Measurements from ENCODE around the gene C22orf15. TPM values are rescaled to one million over a fixed set of nuclear protein-coding genes. Genes with fewer than 3 reads are reported as not detected.

Gene C22orf15
- total RNA-seq, 1 experiment from 2014 or later: not detected

GRCh38 chr22:23800297-23801237 lies 37.8 kb downstream of the C22orf15 start:
- no peak for DNase-seq
- H3K9me3 ChIP-seq (replicated peaks): no peaks in the 10 kb centered on the region
- H3K4me1 ChIP-seq: peaks cover 9% of the 10 kb centered on the region; the same call in 1 of the 2 replicates
- no peaks in the 10 kb centered on the region for H3K27me3 ChIP-seq
- no peak overlapping the region for H3K4me3 ChIP-seq
- no peak overlapping the region for H3K27ac ChIP-seq
- peaks cover 72% of the 10 kb centered on the region for H3K36me3 ChIP-seq

GRCh38 chr22:23801238-23801821 lies 38.5 kb downstream of the C22orf15 start:
- H3K4me3 ChIP-seq: no peak overlapping the region
- DNase-seq: no peak
- H3K36me3 ChIP-seq: peaks cover 76% of the 10 kb centered on the region
- H3K27ac ChIP-seq: no peak overlapping the region
- peaks cover 4% of the 10 kb centered on the region; the same call in 1 of the 2 replicates for H3K4me1 ChIP-seq
- H3K27me3 ChIP-seq: no peaks in the 10 kb centered on the region
- H3K9me3 ChIP-seq (replicated peaks): no peaks in the 10 kb centered on the region

- no peaks in the 10 kb centered on the region for H3K9me3 ChIP-seq (replicated peaks)
- H3K4me3 ChIP-seq: no peak overlapping the region
- H3K27me3 ChIP-seq: no peaks in the 10 kb centered on the region
- peaks cover 77% of the 10 kb centered on the region for H3K36me3 ChIP-seq
- H3K4me1 ChIP-seq: no peaks in the 10 kb centered on the region
- DNase-seq: no peak
- no peak overlapping the region for H3K27ac ChIP-seq
Measured at GRCh38 chr22:23801886-23802377, 39.1 kb downstream of the C22orf15 start.

GRCh38 chr22:23803001-23803819 lies 40.4 kb downstream of the C22orf15 start:
- Histone ChIP-seq H3K4me1 (no peaks in the 10 kb centered on the region), H3K27me3 (no peaks in the 10 kb centered on the region), H3K27ac (no peak overlapping the region), H3K4me3 (no peak overlapping the region), H3K36me3 (peaks cover 76% of the 10 kb centered on the region), H3K9me3 (replicated peaks) (no peaks in the 10 kb centered on the region)
- DNase-seq: no peak

- Histone ChIP-seq H3K27me3 (no peaks in the 10 kb centered on the region), H3K4me3 (no peak overlapping the region), H3K4me1 (no peaks in the 10 kb centered on the region), H3K27ac (no peak overlapping the region), H3K36me3 (peaks cover 70% of the 10 kb centered on the region), H3K9me3 (replicated peaks) (no peaks in the 10 kb centered on the region)
- no peak for DNase-seq
Measured at GRCh38 chr22:23804781-23805291, 42.0 kb downstream of the C22orf15 start.

- H3K36me3 ChIP-seq: peaks cover 63% of the 10 kb centered on the region
Measured at GRCh38 chr22:23806837-23807236, 44.0 kb downstream of the C22orf15 start.

GRCh38 chr22:23812378-23812777 lies 49.6 kb downstream of the C22orf15 start:
- no peak overlapping the region for H3K4me3 ChIP-seq
- peaks cover 40% of the 10 kb centered on the region for H3K36me3 ChIP-seq
- no peaks in the 10 kb centered on the region for H3K27me3 ChIP-seq
- DNase-seq: no peak
- H3K4me1 ChIP-seq: no peaks in the 10 kb centered on the region
- H3K9me3 ChIP-seq (replicated peaks): no peaks in the 10 kb centered on the region
- H3K27ac ChIP-seq: no peak overlapping the region

More at GRCh38 chr22:23806837-23807236, 44.0 kb downstream of the C22orf15 start:
- no peak overlapping the region for H3K4me3 ChIP-seq
- no peaks in the 10 kb centered on the region for H3K9me3 ChIP-seq (replicated peaks)
- H3K27me3 ChIP-seq: no peaks in the 10 kb centered on the region
- H3K4me1 ChIP-seq: no peaks in the 10 kb centered on the region
- H3K27ac ChIP-seq: no peak overlapping the region
- DNase-seq: no peak

Other genes with a start within 250 kb of the C22orf15 start
- 0.36 TPM in 1 of 2 replicates, not detected in the other for gene IGLL1, start 182.7 kb upstream of the C22orf15 start, total RNA-seq (2014; rRNA removed; shearing (Covaris generic))
- gene DRICH1, start 130.7 kb upstream of the C22orf15 start, total RNA-seq (2014; rRNA removed; shearing (Covaris generic)): not detected in 2 replicates
- 0.03 TPM in 1 of 2 replicates, not detected in the other for gene RGL4, start 72.0 kb upstream of the C22orf15 start, total RNA-seq (2014; rRNA removed; shearing (Covaris generic))
- 6.1 and 7.1 TPM in 2 replicates for gene ZNF70, start 11.9 kb upstream of the C22orf15 start, total RNA-seq (2014; rRNA removed; shearing (Covaris generic))
- gene VPREB3, start 8.6 kb upstream of the C22orf15 start, total RNA-seq (2014; rRNA removed; shearing (Covaris generic)): 0.28 TPM in 1 of 2 replicates, not detected in the other
- gene CHCHD10, start 5.0 kb downstream of the C22orf15 start, total RNA-seq (2014; rRNA removed; shearing (Covaris generic)): 10.9 and 14.1 TPM in 2 replicates
- 6.6 TPM in 2 replicates for gene MMP11, start 9.9 kb downstream of the C22orf15 start, total RNA-seq (2014; rRNA removed; shearing (Covaris generic))
- gene SMARCB1, start 24.0 kb downstream of the C22orf15 start, total RNA-seq (2014; rRNA removed; shearing (Covaris generic)): 119 and 152 TPM in 2 replicates
- gene DERL3, start 76.0 kb downstream of the C22orf15 start, total RNA-seq (2014; rRNA removed; shearing (Covaris generic)): not detected in 2 replicates
- gene SLC2A11, start 94.9 kb downstream of the C22orf15 start, total RNA-seq (2014; rRNA removed; shearing (Covaris generic)): 0.51 and 1.9 TPM in 2 replicates
- 270 and 350 TPM in 2 replicates for gene MIF, start 131.4 kb downstream of the C22orf15 start, total RNA-seq (2014; rRNA removed; shearing (Covaris generic))
- gene GSTT2B, start 198.2 kb downstream of the C22orf15 start, total RNA-seq (2014; rRNA removed; shearing (Covaris generic)): 14.0 and 14.9 TPM in 2 replicates
- 3.8 and 4.5 TPM in 2 replicates for gene DDTL, start 203.9 kb downstream of the C22orf15 start, total RNA-seq (2014; rRNA removed; shearing (Covaris generic))
- gene DDT, start 211.5 kb downstream of the C22orf15 start, total RNA-seq (2014; rRNA removed; shearing (Covaris generic)): 116 and 143 TPM in 2 replicates
- 0.58 and 0.75 TPM in 2 replicates for gene GSTT2, start 217.1 kb downstream of the C22orf15 start, total RNA-seq (2014; rRNA removed; shearing (Covaris generic))
- gene GSTT4, start 242.5 kb downstream of the C22orf15 start, total RNA-seq (2014; rRNA removed; shearing (Covaris generic)): not detected in 2 replicates
- 23.9 and 24.9 TPM in 2 replicates for gene CABIN1, start 248.3 kb downstream of the C22orf15 start, total RNA-seq (2014; rRNA removed; shearing (Covaris generic))